ENCODE measurements around the gene PROM1. TPM values are rescaled to one million over a fixed set of nuclear protein-coding genes. Genes with fewer than 3 reads are reported as not detected.
A peak's percentile ranks its signal among the peaks of the same experiment; 100 is the strongest.

The PROM1 gene
- total and polyA plus RNA-seq, 3 donors from 2014 or later, result 24.5 to 32.9 (median 25.4) TPM

- H3K4me1 ChIP-seq, result no peaks in the 10 kb centered on the region
- no peaks in the 10 kb centered on the region for H3K9me3 ChIP-seq
- H3K27ac ChIP-seq, result no peak overlapping the region
- 93 to 95% methylated on average over 5 of the region's 5 CpGs for WGBS, 2 donors
- TF ChIP-seq CTCF (IDR thresholded peaks at IDR 0.05), result no peak
- TF ChIP-seq POLR2A (IDR thresholded peaks at IDR 0.05), result no peak
- no peak overlapping the region for H3K4me3 ChIP-seq
- no peaks in the 10 kb centered on the region for H3K36me3 ChIP-seq (ENCODE audit: low read depth, missing control alignments)
- no peak for DNase-seq
- no peaks in the 10 kb centered on the region for H3K27me3 ChIP-seq
- intact Hi-C loops (cut with DNase I; ENCODE audit: low total_unique reads), result no loop called here
Measured at GRCh38 chr4:16122784-16123183, 39.0 kb upstream of the PROM1 start.

GRCh38 chr4:16122308-16122711, 38.5 kb upstream of the PROM1 start:
- intact Hi-C loops (cut with DNase I; ENCODE audit: low total_unique reads), result no loop called here
- Histone ChIP-seq H3K4me3 (no peak overlapping the region), H3K4me1 (no peaks in the 10 kb centered on the region), H3K27me3 (no peaks in the 10 kb centered on the region), H3K9me3 (no peaks in the 10 kb centered on the region), H3K36me3 (ENCODE audit: low read depth, missing control alignments) (no peaks in the 10 kb centered on the region), H3K27ac (no peak overlapping the region)
- TF ChIP-seq POLR2A (IDR thresholded peaks at IDR 0.05) (no peak), CTCF (IDR thresholded peaks at IDR 0.05) (no peak)
- DNase-seq, result peak; percentile 28
- 70% methylated on average over 4 of the region's 4 CpGs for WGBS, 2 donors

GRCh38 chr4:16120720-16121119, 36.9 kb upstream of the PROM1 start:
- Histone ChIP-seq H3K27me3 (no peaks in the 10 kb centered on the region), H3K9me3 (no peaks in the 10 kb centered on the region), H3K36me3 (ENCODE audit: low read depth, missing control alignments) (no peaks in the 10 kb centered on the region), H3K27ac (no peak overlapping the region), H3K4me3 (no peak overlapping the region), H3K4me1 (no peaks in the 10 kb centered on the region)
- intact Hi-C loops (cut with DNase I; ENCODE audit: low total_unique reads), result no loop called here
- 92 to 93% methylated on average over 4 of the region's 4 CpGs for WGBS, 2 donors
- no peak for TF ChIP-seq POLR2A (IDR thresholded peaks at IDR 0.05)
- no peak for TF ChIP-seq CTCF (IDR thresholded peaks at IDR 0.05)
- no peak for DNase-seq

GRCh38 chr4:16119981-16120380, 36.2 kb upstream of the PROM1 start:
- intact Hi-C loops (cut with DNase I; ENCODE audit: low total_unique reads), result no loop called here
- no peak for DNase-seq
- WGBS, 2 donors, result 83 to 86% methylated on average over 4 of the region's 4 CpGs
- Histone ChIP-seq H3K27ac (no peak overlapping the region), H3K4me1 (no peaks in the 10 kb centered on the region), H3K27me3 (no peaks in the 10 kb centered on the region), H3K36me3 (ENCODE audit: low read depth, missing control alignments) (no peaks in the 10 kb centered on the region), H3K4me3 (no peak overlapping the region), H3K9me3 (no peaks in the 10 kb centered on the region)
- TF ChIP-seq CTCF (IDR thresholded peaks at IDR 0.05) (no peak), POLR2A (IDR thresholded peaks at IDR 0.05) (no peak)

- Histone ChIP-seq H3K27me3 (no peaks in the 10 kb centered on the region), H3K27ac (no peak overlapping the region), H3K4me1 (no peaks in the 10 kb centered on the region), H3K36me3 (ENCODE audit: low read depth, missing control alignments) (no peaks in the 10 kb centered on the region), H3K9me3 (no peaks in the 10 kb centered on the region), H3K4me3 (no peak overlapping the region)
- no peak for DNase-seq
- TF ChIP-seq CTCF (IDR thresholded peaks at IDR 0.05) (no peak), POLR2A (IDR thresholded peaks at IDR 0.05) (no peak)
- WGBS, 2 donors, result 81 to 82% methylated on average over 2 of the region's 2 CpGs
- intact Hi-C loops (cut with DNase I; ENCODE audit: low total_unique reads), result no loop called here
Measured at GRCh38 chr4:16118090-16118489, 34.3 kb upstream of the PROM1 start.
